Suppressor macrophage (primary cell): Measurements from ENCODE around the gene C11orf86.
"Not testable (repeated sequence)": the region's sequence is repeated elsewhere in the genome, so short reads cannot be mapped to it uniquely, and the experiment has no call there.

ENCODE experiments used
- DNase-seq, 4 experiments: peaks; one replicate each; pipeline ENCODE4 v3.0.0-alpha.2; 2020 to 2022

Gene C11orf86

DNA sequence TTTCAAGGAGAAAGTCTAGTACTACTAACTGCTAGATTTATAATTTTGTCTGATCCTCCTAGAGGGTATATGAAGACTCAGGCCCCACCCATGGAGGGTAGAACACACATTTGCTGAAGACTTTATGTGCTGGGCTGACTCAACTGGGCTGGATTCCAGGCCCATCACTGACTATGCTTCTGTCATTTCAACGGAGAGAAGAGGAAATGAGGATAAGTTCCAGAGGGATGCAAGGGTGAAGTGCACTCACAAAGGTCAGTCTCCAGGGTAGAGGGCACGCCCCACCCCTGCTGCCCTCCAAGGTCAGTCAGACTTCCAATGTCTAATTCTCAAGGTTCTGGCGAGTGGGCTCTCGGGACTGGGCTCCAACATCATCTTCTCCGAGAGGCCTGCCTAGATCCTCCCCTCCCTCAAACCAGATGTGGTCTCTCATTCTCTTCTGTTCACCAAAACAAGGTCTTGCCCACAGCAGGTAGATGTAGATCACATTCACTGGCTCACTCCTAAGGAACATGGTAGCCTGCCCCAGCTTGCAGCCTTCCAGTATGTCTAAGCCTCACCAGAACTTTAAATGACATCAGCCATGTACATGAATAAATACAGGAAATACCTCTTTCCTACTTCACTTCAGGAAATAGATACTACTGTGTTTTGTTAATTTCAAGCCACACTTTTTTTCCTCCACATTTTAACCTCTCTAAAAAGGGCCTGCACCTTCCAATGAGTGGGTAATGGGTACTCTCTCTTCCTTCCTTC is 7.3 kb upstream of the C11orf86 start:
- DNase-seq = peak; percentile 51 to 78 (median 56)

DNA sequence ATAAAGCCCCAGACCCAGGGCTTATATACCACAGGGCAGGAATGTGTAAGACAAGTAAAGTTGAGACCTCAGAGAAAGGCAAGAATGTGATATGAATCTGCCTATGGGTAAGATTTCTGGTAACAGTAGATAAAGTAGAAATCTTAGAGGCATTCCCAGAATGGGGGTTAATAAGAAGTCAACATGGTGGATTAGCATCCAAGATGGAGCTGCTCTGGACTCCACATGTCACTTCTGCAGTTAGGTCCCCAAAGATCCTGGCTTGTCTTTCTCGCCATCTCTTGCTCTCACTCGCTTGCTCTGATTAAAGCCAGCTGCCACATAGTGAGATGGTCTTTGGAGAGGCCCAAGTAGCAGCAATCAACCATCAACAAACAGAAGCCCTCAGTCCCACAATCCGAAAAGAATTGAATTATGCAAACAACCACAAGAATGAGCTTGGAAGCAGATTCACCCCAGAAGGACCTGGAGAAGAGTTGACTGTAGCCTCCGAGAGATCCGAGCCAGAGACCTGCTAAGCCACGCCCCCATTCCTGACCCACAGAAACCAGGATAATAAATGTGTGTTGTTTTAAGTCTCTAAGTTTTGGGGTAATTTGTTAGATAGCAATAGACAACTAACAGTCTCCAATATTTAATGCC is 5.4 kb upstream of the C11orf86 start:
- no peak for DNase-seq

DNA sequence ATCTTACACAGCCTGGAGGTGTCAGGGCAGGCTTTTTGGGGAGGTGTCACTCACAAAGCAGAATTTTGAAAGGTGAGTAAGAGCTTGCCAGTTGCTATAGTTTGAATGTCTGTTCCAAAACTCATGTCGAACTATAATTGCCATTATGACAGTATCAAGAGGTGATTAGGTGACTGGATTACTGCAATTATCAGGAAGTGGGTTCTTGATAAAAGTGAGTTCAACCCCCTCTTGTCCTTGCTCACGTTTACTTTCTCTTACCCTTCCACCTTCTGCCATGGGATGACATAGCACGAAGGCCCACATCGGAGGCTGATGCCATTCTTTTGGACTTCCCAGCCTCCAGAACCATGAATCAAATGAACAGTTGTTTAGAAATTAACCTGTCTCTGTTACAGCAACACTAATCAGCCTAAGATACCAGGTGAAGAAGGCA is 4.7 kb upstream of the C11orf86 start:
- peak in 1 of 4 experiments; percentile 47 for DNase-seq

DNA sequence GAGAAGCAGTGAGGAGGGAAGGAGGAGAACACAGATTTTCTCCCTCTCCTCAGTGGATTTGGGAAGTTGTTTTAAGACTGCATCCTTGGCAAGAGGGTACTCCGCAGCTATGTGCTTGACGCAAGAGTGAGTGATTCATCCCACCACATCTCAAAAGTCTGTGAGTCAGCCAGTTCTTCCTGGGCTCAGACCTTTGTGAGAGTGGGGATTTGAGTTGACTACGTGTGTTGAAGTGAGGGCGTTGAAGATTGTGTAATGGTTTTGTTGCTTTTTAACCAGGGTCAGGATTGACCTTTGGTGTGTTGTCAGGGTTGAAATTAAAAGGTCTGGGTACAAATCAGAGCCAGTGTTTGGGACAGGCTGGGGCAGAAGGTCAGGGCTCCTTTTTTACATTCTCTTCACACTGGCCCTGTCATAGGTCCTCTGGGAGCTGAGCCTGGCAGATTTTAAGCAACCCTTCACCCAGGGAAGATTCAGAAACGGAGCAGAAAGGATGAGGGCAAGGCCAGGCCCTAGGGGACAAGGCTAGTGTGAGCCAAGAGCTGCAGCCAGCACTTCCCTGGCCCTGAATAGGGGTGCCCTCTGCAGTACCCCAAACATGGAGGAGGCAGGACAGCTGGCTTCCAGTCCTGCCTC is 4.2 kb upstream of the C11orf86 start:
- DNase-seq = peak; percentile 92 to 99 (median 95)

DNA sequence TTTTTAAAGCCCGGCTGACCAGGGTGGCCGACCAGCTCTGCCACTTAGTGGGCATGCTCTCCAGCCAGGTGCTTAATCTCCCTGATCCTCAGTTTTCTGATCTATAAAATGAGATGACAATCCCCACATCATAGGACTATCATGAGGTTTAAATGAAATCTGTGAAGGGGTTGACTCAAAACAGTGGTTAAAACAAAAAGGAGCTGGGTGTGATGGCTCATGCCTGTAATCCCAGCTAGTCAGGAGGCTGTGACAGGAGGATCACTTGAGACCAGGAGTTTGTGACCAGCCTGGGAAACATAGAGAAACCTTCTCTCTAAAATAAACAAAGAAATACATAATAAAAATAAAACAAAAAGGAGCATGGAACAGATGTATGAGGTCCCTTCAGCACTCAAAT is 3.6 kb upstream of the C11orf86 start:
- peak; percentile 46 to 67 (median 53) for DNase-seq

DNA sequence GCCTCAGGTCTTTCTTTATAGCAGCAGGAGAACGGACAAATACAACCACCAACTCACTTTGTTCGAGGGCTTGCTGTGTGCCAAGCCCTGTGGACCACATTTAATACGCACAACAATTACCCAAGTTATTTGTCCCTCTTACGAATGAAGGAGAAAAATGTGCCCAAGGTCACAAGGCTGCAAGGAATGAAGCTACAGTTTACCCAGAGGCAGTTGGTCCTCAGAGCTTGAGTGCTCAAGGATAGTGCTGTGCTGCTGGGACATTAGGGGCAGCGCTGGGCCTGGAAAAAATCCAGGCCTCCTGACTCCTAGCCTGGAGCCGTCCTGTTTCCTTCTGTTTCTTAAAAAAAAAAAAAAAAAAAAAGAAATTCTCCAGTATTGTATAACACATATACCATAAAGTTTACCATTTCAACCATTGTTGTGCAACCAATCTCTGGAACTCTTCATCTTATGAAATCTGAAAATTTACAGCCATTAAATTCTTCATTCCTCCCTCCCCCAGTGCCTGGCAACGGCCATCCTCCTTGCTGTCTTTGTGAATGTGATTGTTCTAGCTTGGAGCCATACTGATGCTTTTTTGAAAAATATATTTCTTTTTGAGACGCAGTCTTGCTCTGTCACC is 1.0 kb upstream of the C11orf86 start:
- DNase-seq = peak in 1 of 4 experiments; percentile 22

DNA sequence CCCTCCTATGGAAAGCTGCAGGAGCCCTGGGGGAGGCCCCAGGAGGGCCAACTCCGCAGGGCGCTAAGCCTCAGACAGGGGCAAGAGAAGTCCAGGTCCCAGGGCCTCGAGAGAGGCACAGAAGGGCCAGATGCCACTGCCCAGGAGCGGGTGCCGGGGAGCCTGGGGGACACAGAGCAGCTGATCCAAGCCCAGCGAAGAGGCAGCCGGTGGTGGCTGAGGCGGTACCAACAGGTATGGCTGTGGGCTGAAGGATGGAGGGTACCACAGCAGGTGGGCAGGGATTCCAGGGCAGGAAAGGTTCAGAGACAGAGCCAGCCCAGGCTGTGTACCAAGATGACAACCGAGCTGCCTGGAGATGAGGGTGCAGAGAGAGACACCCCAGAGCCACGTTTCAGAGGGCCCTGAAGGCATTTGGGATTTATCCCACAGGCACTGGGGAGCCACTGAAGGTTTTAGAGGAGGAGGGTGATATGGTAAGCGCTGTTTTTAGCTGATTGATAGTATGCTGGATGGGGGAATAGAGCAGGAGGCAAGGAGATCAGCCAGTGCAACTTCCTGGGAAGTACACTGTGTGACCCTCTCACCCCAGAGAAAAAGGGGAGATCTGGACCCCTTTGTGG is 412 bp downstream of the C11orf86 start:
- no peak for DNase-seq

DNA sequence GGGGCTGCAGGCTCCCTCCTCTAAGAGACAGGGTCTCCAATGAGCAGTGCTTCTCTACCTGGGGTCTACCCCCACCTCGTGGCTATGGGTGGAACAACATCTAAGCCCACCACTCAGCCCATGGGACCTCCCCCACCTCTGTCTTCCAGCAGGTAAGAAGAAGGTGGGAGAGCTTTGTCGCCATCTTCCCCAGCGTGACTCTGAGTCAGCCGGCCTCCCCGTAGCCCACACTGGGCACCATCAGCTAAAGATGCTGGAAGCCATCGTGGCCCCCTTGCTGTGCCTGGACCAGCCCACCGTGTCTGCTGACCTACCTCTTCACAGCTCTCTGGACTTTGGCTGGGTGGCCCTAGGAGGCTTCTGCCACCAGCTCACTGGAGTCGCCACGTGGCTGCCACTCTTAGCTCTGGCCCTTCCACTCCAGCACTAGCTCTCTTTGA is 944 bp downstream of the C11orf86 start:
- DNase-seq = peak in 1 of 4 experiments; percentile 44

DNA sequence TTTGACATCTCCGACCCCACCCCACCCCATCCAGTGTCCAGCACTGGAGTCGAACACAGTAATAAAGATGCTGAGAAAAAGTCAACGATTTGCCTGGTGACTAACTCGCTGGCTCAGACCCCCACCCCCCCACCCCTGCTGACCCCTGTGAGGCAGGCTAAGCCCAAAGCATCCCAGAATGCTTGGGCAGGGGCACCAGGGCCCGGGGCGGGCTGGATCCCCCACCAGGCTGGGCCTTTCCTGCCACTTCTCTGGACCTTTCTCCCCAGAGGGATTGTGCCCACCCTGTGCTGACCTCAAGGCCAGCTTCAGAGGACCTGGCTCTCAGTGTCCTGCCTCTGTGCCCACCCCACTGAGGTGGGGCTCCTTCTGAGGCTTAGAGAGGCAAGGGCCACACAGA is 1.8 kb downstream of the C11orf86 start:
- no peak for DNase-seq

DNA sequence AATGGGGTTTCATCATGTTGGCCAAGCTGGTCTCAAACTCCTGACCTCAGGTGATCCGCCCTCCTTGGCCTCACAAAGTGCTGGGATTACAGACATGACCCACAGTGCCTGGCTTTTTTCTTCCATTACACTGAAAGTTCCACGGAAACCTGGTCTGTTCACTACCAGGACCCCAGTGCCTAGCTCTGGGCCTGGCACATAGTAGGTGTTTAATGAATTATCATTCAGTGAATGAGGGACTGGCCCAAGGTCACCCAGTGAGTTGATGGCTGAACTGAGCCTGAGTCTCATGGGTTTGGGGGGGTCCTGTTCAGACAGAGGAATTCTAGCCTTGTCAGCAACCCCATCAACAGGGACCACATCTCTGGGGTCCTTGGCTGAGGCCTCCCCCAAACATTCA is 3.1 kb downstream of the C11orf86 start:
- no peak for DNase-seq

DNA sequence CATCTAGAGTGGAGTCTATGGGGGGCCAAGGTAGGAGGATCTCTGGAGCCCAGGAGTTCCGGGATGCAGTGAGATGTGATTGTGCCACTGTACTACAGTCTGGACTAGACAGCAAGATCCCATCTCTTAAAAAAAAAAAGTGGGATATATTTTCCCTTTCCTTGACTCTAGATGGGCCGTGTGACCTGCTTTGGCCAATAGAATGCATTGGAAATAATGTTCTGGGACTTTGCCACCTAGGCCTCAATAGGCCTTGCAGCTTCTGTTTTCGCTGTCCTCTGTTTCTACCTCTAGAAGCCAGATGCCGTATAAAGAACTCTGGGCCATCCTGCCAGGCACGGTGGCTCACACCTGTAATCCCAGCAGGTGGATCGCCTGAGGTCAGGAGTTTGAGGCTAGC is 3.6 kb downstream of the C11orf86 start:
- no peak for DNase-seq

DNA sequence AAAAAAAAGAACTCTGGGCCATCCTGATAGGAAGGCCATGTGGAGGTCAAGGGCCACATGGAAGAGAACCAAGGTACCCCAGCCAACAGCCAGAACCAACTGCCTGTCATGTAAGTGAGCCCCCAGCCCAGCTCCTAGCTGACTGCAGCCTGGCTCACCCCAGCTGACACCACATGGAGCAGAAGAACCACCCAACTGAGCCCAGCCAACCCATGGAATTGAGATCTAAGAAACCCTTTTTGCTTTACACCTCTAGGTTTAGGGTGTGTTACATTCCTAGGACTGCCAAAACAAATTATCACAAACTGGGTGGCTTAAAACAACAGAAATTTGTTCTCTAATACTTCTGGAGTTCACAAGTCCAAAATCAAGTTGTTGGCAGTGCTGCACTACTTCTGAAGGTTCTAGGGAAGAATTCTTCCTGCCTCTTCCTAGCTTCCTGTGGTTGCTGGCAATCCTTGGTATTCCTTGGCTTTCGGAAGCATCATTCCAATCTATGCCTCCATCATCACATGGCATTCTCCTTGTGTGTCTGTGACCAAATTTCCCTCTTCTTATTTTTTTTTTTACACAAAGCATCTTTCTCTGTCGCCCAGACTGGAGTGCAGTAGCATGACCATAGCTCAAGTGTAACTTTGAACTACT is 4.4 kb downstream of the C11orf86 start:
- DNase-seq = no peak

DNA sequence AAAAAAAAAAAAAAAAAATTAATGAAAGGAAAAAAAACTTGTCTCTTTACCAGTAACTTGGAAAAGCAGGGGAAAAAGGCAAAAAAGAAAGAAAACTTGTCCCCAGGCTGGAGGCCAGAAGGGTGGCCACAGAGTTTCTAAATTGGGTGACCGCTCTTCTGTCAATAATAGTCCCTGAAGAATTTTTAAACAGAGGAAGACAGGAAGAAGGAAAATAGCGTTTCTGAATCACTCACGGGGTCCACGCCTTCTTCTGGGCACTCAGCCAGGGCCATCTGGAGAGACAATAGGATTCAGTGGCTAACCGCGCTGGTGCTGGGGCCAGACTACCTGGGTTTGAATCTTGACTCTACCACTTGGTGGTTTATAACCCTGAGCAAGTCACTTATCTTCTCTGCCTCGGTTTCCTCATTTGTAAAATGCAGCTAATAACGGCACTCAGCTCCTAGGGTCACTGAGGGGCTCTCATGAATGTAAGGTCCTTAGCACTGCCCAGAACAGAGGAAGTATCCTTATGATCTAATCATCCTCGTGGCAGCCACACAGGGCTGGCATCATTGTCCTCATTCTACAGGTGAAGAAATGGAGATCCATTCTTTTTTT is 7.0 kb downstream of the C11orf86 start:
- peak; percentile 85 to 91 (median 90) for DNase-seq

DNA sequence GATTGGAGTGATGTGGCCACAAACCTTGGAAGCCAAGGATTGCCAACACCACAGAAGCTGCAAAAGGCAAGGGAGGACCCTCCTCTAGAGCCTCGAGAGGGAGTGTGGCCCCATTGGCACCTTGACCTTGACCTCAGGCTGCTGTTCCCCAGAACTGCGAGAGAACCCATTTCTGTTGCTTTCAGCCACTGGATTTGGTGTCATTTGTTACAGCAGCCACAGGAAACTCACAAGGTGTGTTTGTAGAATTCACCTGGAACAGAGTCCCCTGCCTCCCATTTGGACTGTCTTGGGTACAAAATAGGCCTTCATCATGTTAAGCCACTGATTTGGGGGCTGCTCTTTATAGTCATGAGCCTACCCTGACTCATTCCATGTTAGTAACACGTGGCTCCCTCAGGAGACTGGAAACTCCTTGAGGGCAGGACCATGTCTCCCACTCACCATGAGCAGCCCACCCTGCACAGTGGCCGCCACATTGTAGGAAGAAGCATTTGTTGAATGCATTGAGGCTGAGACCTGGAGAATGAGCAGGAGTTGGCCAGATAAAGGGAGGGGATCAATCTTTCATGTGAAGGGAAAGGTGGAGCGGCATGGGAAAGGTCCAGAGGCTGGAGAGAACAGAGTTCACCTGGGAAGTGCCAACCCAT is 8.3 kb downstream of the C11orf86 start:
- DNase-seq = no peak

DNA sequence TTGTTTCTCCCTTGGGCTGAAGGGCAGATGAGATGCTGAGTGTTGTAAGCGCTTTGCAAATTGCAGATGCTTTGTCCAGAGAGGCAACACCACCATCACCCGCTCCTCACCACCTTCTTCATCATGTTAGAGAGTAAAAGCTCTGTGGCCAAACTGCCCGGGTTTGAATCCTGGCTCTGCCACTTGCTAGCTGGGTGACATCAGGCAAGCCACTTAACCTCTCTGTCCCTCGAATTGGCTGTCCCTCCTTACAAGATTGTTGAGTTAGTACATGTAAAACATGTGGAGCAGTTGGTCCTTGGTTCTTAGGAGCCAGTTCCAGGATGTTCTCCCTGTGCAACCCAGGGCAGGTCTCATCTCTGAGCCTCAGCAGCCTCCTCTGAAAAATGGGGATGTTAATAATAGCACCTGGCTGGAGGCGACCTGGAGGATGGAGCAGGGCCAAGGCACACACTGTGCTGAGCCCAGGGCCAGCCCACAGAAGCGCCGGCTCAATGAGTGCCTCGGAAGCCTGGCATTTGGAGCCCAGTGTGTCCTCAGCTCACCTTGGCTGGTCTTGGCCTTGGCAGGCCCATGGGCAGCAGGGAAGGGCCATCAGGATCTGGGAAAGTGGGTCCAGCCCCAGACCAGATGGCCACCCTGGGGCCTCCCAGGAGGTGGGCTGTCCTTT is 10.5 kb downstream of the C11orf86 start:
- no peak for DNase-seq

DNA sequence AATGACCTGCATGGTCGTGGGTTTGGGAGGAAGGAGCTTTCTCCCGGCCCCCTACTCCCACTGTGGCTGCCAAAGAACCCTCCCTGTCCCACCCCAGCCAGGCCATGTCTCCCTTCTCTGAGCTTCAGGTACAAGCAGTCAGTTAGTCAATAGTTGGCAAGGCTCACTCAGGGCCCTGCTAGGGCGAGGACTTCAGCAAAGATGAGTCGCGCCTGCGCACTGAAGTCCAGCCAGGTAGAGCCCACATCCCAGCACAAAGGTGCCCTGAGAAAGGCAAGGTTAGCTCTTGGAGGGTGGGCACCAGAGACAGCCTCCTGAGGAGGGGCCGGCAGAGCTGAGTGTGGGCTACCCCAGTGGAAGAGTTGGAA is 11.1 kb downstream of the C11orf86 start:
- no peak for DNase-seq

DNA sequence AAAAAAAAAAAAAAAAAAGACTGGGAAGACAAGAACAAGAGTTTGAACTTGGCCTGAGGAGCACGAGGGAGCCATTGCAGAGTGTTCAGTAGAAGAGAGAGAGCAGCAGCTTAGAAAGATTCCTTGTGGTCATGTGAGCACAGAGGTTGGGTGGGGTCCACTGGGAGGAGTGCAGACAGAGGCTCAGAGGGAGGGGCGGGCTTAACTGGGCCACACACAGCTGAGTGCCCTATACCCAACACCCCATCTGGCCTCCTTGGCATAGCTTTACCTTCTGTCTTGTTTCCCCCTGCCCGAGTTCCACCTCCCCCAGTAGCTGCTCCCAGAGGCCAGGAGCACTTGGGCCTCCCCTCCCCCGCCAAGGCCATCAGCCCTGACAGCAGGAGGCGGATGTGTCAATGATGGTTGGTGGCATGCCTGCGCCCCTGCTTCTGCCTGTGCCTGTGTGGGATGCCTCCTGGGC is 12.1 kb downstream of the C11orf86 start:
- DNase-seq = no peak

DNA sequence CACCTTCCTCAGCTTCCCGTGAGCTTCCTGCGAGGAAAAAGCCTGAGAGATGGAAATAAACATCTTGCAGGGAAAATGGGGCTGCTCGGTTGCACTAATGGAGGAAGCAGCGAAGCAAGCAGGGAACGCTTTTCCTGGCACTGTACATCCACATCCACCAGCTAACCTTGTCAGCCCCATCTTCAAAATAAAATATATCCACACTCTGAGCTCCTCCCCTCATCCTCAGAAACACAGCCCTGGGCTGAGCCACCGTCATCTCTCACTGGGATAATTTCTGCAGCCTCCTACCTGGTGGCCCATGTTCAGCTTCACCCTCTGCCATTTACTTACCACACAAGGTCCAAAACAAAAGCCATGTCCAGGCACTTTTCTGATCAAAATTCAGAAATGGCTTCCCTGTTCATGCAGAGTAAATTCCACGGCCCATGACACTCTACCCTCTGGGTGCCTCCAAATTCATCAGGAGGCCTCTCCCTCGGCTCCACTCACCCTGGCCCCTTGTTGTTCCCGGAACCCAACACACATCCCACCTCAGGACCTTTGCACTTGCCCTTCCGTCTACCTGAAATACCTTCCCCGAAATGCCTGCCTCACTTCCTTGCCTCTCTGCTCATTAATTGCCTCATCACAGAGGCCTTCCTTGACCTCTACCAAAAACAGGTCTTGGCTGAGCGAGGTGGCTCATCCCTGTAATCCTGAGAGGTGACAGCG is 13.0 kb downstream of the C11orf86 start:
- no peak for DNase-seq

DNA sequence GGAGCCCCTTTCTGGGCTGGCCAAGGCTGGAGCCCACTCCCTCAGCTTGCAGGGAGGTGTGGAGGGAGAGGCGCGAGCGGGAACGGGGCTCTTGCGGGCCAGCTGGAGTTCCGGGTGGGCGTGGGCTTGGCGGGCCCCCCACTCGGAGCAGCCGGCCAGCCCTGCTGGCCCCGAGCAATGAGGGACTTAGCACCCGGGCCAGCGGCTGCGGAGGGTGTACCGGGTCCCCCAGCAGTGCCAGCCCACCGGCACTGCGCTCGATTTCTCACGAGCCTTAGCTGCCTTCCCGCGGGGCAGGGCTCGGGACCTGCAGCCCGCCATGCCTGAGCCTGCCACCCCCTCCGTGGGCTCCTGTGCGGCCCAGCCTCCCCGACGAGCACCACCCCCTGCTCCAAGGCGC is 13.6 kb downstream of the C11orf86 start:
- DNase-seq = not testable (repeated sequence)

DNA sequence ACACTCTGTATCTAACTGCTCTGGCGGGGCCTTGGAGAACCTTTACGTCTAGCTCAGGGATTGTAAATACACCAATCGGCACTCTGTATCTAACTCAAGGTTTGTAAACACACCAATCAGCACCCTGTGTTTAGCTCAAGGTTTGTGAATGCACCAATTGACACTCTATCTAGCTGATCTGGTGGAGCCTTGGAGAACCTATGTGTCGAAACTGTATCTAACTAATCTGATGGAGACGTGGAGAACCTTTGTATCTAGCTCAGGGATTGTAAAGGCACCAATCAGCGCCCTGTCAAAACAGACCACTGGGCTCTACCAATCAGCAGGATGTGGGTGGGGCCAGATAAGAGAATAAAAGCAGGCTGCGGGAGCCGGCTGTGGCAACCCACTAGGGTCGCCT is 14.3 kb downstream of the C11orf86 start:
- DNase-seq = not testable (repeated sequence)
